Cerebellar nuclear complex (tissue), 1 donor: Measurements from ENCODE around the gene SEC23A.
A peak's percentile ranks its signal among the peaks of the same experiment; 100 is the strongest.
"Not testable (repeated sequence)": the region's sequence is repeated elsewhere in the genome, so short reads cannot be mapped to it uniquely, and the experiment has no call there.

Source experiments
- DNase-seq, 2 experiments: peaks; one replicate each; lab custom pipeline; 2025; lab: John Stamatoyannopoulos, UW

SEC23A gene

DNA sequence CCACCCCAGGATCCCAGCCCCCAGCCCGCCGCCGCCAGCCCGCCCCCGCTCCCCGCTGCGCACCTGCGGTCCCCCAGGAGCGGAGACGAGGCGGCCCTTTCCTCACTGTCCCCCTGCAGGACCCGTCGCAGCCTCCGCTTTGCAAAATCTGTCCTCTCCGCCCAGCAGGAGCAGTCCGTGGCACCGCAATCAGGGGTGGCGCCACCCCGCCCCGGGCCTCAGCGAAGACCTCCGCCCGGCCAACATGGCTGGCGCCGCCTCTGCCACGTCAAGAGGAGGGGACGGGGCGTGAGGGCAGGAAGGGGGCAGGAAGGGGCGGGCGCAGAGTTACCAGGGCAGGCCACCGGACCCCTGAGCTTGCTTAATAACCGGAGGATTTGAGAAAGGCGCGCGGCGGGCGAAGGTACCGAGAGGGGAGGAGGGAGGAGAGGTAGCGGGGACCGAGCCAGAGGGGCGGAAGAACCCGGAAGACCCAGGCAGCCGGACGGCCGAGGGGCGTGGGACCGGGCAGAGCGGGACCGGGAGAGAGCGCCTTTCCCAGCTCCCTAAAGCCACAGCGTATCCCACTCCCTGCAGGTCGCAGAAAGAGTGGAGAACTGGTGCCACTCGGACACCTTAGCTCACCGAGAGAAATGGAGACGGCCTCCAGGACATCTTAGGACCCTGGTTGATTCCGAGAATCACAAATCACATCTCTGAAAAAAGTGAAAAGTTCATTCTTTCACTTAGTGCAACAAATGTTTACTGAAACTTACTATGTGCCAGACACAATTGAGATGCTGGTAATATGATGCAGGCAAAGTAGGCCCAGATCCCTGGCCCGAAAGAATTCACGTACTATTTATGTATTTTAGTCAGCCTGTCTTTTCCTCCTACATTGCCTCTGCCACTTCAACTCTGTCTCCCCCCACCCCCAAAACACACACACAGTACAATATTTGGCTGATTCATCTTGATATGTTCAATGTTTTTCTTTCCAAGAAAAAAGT lies at the start of gene SEC23A:
Gene SEC23A, minus strand, starts transcription at position 267 of the 989 bp plus-strand sequence. CDS start 7,117 bp downstream, outside the sequence.
- peak in 1 of 2 experiments; percentile 16 for DNase-seq

DNA sequence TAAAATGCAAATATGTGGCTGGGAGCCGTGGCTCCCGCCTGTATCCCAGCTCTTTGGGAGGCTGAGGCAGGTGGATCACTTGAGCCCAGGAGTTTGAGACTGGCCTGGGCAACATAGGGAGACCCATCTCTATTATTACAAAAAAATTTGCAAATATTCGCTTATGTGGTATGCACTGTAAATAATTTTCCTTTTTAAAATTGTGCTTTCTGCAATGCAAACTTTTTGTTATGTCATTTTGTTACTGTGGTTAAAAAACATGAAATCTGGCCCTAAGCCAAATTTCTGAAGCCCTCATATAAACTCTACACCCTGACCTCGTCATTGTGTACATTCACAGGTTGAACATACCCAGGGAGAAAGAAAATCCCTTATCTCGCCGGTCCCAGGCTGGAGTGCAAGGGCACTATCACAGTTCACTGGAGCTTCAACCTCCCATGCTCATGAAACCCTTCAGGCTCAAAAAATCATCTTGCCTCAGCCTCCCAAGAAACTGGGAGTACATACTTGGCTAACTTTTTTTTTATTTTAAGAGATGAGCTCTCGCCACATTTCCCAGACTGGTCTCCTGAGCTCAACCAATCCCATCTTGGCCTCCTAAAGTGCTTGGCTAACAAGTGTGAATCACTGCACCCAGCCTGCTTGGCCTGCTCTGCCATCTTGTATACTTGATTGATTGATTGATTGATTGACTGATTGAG lies 42.4 kb upstream of the SEC23A start:
- DNase-seq: no peak

DNA sequence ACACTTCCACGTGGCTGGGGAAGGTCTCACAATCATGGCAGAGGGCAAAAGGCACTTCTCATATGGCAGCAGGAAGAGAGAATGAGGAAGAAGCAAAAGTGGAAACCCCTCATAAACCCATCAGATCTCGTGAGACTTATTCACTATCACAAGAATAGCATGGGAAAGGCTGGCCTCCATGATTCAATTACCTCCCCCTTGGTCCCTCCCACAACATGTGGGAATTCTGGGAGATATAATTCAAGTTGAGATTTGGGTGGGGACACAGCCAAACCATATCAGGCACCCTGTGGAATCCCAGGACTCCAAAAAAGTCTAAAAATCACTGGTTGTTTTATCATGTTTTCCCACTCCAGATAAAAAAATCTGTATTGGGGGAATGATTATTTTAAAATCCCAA lies 40.2 kb upstream of the SEC23A start:
- not testable (repeated sequence) for DNase-seq

DNA sequence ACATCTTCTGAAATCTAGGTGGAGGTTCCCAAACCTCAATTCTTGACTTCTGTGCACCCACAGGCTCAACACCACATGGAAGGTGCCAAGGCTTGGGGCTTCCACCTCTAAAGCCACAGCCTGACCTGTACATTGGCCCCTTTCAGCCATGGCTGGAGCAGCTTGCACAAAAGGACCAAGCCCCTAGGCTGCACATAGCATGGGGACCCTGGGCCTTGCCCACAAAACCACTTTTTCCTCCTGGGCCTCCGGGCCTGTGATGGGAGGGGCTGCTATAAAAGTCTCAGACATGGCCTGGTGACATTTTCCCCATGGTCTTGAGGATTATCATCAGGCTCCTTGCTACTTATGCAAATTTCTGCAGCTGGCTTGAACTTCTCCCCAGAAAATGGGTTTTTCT lies 38.6 kb upstream of the SEC23A start:
- DNase-seq: not testable (repeated sequence)

DNA sequence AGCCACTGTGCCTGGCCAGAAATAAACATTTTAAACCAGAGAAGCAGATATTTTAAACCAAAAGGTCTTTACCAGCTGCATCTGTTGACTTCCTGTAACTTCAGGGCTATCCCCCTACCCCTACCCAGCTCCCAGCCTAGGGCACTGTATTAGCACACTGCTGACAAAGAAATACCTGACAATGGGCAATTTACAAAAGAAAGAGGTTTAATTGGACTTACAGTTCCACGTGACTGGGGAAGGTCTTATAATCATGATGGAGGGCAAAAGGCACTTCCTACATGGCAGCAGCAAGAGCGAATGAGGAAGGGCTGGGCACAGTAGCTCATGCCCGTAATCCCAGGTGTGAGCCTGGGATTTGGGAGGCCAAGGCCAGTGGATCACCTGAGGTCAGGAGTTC lies 37.1 kb upstream of the SEC23A start:
- DNase-seq: no peak

DNA sequence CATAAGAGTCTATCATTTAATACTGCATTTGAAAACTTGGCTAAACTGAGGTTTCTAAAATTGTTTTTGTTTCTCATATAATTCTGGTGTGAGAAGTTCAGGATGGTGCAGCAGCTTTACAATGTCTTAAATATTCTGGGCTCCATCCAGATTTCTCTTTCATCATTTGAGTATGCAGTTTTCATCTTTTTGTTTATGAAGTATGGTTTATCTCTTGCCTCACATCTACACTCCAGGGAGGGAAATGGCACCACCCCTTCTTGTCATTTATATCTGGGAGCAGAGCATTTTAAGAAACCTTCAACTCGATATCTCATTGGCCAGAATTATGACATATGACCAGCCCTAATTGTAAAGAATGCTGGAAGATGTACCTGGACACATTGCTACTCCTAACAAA lies 35.4 kb upstream of the SEC23A start:
- no peak for DNase-seq

DNA sequence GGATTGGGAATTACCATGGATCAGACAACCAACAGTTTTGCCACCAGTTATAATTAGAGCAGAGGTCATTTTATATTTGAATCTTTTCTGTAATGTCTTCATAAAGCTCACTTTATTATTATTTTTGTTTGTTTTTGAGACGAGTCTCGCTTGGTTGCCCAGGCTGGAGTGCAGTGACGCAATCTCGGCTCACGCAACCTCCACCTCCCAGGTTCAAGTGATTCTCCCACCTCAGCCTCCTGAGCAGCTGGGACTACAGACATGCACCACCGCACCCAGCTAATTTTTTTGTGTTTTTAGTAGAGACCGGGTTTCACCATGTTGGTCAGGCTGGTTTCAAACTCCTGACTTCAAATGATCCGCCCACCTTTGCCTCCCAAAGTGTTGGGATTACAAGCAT lies 34.8 kb upstream of the SEC23A start:
- not testable (repeated sequence) for DNase-seq

DNA sequence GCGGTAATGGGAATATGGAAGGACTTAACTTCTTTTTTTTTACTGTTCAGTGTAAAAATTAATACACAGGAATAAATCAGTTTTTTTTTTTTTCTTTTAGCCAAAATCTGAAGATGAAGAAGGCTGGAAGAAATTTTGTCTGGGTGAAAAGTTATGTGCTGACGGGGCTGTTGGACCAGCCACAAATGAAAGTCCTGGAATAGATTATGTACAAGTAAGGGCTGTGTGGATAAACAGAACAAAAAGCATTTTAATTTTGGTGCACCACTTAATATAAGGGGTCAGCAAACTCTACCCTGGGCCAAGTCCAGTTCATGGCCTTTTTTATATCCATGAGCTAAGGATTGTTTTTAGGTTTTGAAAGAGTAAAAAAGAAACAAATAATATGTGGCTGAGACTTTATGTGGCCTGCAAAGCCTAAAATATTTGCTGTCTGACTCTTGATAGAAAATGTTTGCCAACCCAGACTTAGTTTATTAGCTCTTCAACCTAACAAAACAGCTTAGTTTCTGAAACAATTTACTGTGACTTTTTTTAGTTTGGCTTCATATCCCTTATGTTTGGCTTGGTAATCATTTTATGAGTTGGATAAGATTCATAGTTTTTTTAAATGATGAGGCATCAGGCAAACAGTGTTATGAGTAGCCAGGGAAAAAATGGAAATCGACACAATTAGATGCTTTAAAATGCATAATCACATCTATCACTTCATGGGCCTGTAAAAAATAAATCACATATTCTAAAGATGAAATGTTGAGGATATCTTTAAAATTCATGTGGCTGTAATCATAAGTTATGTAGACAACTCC lies 19.5 kb upstream of the SEC23A start:
- DNase-seq: no peak

DNA sequence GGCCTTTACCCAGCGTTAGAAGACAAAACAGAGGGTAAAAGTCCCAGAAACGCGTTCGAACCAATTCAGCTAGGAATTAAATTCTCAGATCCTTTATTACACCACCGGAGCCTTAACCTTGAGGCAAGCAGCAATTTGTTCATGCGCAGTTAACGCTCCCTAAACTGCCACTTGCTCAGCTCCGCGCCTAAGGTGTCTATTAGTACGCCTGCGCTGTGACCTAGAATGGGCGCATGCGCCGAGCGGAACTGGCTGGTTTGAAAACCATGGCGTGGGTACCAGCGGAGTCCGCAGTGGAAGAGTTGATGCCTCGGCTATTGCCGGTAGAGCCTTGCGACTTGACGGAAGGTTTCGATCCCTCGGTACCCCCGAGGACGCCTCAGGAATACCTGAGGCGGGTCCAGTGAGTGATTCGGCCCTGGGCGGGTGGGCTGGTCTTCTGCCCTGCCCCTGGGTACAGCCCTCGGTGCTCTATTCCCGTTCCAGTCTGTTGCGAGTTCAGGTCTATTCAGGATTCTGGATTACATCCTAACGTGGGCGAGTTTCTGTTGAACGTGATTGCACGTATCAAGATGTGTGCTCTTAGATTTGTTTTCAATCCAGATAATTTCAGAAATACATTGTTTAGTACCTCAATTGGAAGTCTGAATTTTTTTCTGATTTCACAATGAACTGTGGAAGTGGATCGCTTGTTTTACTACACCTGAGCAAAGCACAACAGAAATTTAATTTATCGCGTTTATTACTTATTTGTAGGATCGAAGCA lies 11.2 kb upstream of the SEC23A start, which contains the start of gene GEMIN2:
Gene GEMIN2, plus strand, starts transcription at position 251 of the 766 bp plus-strand sequence. Its CDS starts 16 bp downstream, at position 267.
- peak; percentile 8 to 69 for DNase-seq

DNA sequence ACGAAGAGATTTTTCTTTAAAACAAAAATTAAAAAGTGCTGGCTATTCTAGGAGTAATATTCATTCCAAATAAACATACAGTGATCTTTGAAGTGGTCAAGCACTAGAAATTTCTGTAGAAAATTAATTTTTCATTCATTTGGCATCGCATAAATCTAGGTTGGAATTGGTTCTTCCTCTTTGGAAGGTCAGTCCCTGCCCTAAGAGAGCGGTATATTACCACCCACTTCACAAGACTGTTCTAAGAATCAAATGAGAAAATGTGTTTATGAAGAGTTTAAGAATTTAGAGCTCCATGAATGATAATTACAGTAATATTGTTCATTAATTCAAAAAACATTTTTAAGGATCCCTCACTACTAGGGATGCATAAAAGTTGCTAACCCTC lies 10.6 kb upstream of the SEC23A start:
- no peak for DNase-seq

DNA sequence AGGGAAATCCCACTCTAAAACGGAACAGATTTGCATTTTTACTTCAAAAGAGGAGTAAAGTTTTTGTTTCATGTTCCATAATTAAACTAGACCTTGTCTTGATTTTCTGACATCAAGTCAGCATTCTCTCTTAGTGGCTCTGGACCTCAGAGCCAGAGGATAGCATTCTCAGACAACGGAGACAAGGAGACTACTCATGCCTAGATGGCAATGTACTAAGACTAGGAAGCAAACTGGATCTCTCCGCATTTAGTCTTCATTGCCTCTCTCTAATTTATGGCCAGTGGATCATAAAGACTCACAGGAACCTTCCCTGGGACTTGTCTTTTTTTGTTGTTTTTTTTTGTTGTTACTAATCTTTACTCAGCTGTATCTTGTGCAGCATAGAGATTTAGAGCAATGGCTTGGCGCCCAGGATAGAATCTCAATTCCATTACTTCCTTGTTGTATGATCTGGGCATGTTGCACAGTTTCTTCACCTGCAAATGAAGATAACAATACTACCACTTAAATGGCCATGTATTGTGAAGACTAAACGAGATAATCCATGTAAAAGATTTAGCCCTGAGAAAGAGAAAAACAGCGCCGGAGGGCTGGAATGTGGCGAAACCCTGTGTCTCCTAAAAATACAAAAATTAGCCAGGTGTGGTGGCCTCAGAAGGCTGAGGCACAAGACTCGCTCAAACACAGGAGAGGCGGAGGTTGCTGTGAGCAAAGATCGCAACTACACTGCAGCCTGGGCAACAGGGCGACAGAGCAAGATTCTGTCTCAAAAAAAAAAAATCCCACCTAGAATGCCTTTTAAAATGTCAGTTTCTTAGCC lies 7.1 kb upstream of the SEC23A start:
- no peak for DNase-seq

DNA sequence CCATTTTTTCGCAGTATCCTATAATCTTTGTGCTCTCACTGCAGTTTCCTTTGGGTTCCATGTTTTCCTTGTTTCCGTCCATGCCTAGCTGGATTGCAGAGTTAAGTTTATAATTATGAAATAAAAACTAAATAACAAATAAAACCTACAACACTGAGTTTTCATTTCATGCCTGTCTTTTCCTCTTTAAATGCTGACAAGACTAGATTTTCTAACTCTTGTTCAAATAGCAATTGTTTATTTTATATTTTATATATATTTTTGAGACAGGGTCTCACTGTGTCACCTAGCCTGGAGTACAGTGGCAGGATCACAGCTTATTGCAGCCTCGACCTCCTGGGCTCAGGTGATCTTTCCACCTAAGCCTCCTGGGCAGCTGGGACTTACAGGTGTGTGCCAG lies 5.8 kb upstream of the SEC23A start:
- no peak for DNase-seq

DNA sequence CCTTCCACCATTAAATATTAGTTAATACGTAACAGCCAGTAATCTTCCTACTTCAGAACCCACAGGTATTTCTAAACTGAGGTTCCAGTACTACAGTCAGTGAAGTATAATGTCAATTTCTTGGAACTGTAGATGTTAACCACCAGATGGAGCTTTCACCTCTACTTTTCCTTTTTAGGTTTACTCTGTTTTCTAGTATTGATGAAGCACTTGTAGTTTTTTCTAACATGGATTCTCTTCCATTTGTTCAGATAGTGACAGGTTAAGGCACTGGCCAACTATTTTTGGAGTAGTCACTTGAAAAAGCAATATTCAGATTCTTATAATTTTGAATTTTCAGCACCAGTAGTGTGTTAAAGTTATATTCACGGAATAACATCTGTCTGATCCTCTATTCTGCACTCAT lies 4.6 kb upstream of the SEC23A start:
- DNase-seq: no peak

DNA sequence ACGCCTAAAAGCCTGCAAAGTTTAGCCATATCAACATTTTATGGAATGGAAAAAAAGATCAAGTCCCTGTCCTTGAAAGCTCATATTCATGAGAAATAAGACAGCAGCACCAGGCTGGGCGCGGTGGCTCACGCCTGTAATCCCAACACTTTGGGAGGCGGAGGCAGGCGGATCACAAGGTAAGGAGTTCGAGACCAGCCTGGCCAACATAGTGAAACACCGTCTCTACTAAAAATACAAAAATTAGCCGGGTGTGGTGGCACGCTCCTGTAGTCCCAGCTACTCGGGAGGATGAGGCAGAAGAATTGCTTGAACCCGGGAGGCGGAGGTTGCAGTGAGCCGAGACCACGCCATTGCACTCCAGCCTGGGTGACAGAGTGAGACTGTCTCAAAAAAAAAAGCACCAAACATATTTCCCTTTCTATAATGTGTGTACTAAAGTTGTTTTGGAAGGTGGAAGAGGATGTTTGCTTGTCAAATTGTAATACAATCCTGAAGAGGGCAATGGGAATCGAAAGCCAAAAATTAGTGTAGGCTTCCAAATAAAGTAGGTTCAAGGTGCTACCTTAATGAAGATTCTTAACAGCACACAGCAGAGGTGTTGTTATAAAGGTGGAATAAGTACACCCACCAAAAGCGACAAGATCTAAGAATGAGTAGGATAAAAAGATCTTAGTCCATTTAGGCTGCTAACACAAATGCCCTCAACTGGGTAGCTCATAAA lies 1.2 kb upstream of the SEC23A start:
- not testable (repeated sequence) for DNase-seq

DNA sequence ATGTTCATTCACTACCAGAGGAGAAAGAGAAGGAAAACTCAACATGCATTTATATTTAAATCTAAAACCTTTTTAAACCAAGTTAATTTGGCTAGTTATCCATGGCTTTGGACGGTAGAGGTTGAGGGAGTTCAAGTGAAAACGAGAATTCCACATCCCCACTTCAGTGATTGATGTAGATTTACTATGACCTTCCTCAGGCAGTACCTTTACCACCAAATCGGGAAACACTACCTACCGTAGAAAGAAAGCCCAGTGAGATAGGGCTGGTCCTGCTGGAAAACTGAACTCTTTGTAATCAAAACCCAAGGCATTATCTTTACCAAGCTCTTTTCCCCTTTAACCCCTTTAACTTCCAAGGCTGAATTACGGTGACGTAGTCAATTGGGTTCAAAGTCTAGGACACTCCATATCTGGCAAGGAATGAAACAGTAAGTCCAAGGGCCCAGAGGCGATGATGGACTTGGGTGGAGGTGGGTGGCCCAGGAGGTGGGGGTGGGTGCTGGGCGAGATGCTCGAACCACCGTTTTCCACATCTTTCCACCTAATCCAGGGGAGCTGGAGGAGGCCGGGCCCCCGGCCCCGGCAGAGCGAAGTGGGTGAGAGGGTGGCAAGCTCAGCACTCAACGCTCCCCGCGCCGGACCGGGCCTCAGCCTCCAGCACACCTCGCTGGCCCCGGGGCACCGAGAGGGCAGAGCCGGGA lies 618 bp downstream of the SEC23A start:
- peak in 1 of 2 experiments; percentile 13 for DNase-seq

DNA sequence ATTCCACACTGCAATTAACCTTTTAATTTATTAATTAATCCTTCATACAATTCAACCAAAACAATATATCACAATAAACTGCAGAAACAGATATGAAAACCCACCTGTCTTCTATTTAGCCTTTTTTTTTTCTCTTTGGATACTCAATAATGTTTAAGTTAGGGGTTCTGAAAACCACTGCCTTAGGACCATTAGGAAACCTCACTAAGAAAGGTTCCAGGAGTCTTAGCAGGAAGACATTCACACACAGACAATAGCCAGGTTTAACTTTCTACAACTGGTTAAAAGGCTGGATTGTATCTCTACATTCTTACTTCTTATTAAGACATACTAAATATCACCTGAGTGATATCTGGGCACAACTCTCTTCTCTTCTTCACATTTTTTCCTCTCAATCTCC lies 3.3 kb downstream of the SEC23A start:
- DNase-seq: no peak

DNA sequence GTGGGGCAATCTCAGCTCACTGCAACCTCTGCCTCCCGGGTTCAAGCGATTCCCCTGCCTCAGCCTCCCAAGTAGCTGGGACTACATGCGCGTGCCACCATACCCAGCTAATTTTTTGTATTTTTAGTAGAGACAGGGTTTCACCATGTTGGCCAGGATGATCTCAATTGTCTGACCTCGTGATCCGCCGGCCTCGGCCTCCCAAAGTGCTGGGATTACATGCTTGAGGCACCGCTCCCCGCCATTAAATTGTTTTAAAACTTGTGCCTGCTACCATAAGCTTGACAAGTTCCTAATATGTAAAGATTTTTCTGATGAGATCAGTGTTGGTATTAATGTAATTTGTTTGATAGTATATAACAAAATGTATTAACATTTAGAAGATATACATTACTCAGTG lies 3.8 kb downstream of the SEC23A start:
- not testable (repeated sequence) for DNase-seq

DNA sequence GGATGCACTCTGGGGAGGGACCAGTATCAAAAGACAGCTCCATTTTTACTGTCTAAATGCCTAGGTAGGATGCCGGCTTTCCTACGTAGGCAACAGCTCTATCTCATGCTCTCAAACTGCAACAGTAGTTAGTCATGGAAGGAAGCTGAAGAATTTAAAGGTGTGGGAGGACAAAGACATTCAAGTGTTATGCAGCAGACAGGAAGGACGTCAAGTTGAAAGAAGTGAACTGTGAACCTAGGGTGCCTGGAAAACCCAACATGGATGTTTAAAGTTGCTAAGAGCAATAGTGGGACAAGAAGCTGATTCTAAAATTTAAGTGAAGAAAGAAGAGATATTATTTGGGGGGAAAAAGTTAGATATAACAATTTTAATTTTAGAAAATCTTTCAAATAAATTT lies 5.9 kb downstream of the SEC23A start:
- no peak for DNase-seq

DNA sequence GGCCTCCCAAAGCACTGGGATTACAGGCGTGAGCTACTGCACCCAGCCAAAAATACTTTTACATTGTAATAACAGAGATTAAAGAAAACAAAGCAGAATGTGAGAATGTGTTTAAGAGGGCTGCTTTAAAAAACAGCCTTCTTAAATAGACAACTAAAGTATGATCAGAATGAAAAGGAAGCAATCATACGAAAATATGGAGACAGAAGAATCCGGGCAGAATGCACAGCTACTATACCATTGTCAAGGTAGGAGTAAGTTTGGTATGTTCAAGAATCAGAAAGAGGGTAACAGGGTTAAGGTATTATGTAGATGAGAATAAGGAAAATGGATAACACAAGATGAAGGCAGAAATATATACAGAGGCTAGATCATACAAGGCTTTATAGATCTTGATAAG lies 8.5 kb downstream of the SEC23A start:
- no peak for DNase-seq
